Ammon's horn (tissue), 1 donor: Measurements from ENCODE around the gene PDHB.

Source experiments
- DNase-seq: peaks from one replicate; pipeline ENCODE4 v3.0.0-alpha.2; 2016; ENCODE audit warnings: low spot score

PDHB gene

GRCh38 chr3:58398669-58399333 is 34.8 kb downstream of the PDHB start:
- DNase-seq = peak; percentile 62

- no peak for DNase-seq
Observed at GRCh38 chr3:58394339-58394738, 39.3 kb downstream of the PDHB start.

- DNase-seq = no peak
Observed at GRCh38 chr3:58392181-58392580, 41.5 kb downstream of the PDHB start.

GRCh38 chr3:58391156-58391865 is 42.3 kb downstream of the PDHB start:
- no peak for DNase-seq

- peak; percentile 84 for DNase-seq
Observed at GRCh38 chr3:58388550-58389091, 45.0 kb downstream of the PDHB start.

- DNase-seq = no peak
Observed at GRCh38 chr3:58387650-58388546, 45.7 kb downstream of the PDHB start.

GRCh38 chr3:58386626-58387365 is 46.8 kb downstream of the PDHB start:
- peak; percentile 91 for DNase-seq

- DNase-seq = no peak
Observed at GRCh38 chr3:58384381-58385090, 49.1 kb downstream of the PDHB start.

GRCh38 chr3:58383904-58384303 is 49.7 kb downstream of the PDHB start:
- DNase-seq = no peak

GRCh38 chr3:58383476-58383875 is 50.2 kb downstream of the PDHB start:
- DNase-seq = no peak

- DNase-seq = no peak
Observed at GRCh38 chr3:58379351-58380073, 54.1 kb downstream of the PDHB start.

GRCh38 chr3:58377750-58378149 is 55.9 kb downstream of the PDHB start:
- no peak for DNase-seq
